H1 (cell line): ENCODE data around the gene TMPRSS11E. TPM values are rescaled to one million over a fixed set of nuclear protein-coding genes. Genes with fewer than 3 reads are reported as not detected.

Experiments
- CTCF ChIA-PET: fragments of 300-600 bp; sonication (Branson Sonifier 250); formaldehyde crosslinking; loops from one replicate; lab custom pipeline; 2021; ENCODE audit not compliant: partially characterized antibody; lab: Charles Lee
- POLR2A ChIA-PET: fragments of 300-600 bp; sonication (Branson Sonifier 250); formaldehyde crosslinking; loops from one replicate; lab custom pipeline; 2021; ENCODE audit warnings: inconsistent platforms; ENCODE audit not compliant: partially characterized antibody; lab: Charles Lee
- DNase-seq, 2 experiments: peaks; one replicate each; pipeline versions ENCODE4 v3.0.0 to v3.0.0-alpha.2; 2010 to 2022; ENCODE audit warnings: low spot score in 2 of 2, low read depth in 1 of 2, mixed read lengths in 1 of 2
- FAIRE-seq: peaks from 2 replicates; lab custom pipeline; 2011; peaks lifted over from hg19 to GRCh38; lab: Jason Lieb, UNC
- H2AFZ ChIP-seq: 2 replicates; pipeline ENCODE4 v1.8.1; 2012; ENCODE audit warnings: low read length, inconsistent platforms
- H2AK5ac ChIP-seq: 2 replicates; pipeline ENCODE4 v1.6.1; 2013; ENCODE audit warnings: low read depth, low read length
- H2BK120ac ChIP-seq: replicated peaks from 2 replicates; pipeline ENCODE3; 2013; ENCODE audit warnings: low read depth, low read length, inconsistent platforms
- H2BK12ac ChIP-seq: 2 replicates; pipeline ENCODE4 v1.6.1; 2013; ENCODE audit warnings: low read depth, low read length
- H2BK15ac ChIP-seq: 2 replicates; pipeline ENCODE4 v1.6.1; 2013; ENCODE audit warnings: low read length
- H2BK20ac ChIP-seq: 2 replicates; pipeline ENCODE4 v1.6.1; 2013; ENCODE audit warnings: low read length
- H2BK5ac ChIP-seq: 2 replicates; pipeline ENCODE4 v1.6.1; 2013; ENCODE audit warnings: low read depth, low read length
- H3K14ac ChIP-seq: 2 replicates; pipeline ENCODE4 v1.6.1; 2013; ENCODE audit warnings: inconsistent platforms; ENCODE audit not compliant: insufficient read length
- H3K18ac ChIP-seq: 2 replicates; pipeline ENCODE4 v1.6.1; 2013; ENCODE audit warnings: low read length; ENCODE audit errors: extremely low read depth
- H3K23ac ChIP-seq: 2 replicates; pipeline ENCODE4 v1.6.1; 2013; ENCODE audit warnings: inconsistent platforms; ENCODE audit not compliant: insufficient read length
- H3K23me2 ChIP-seq: 2 replicates; pipeline ENCODE4 v1.6.1; 2013; ENCODE audit warnings: low read depth, low read length
- H3K27ac ChIP-seq: 2 replicates; pipeline ENCODE4 v1.6.1; 2011; ENCODE audit warnings: low read depth, low read length, inconsistent platforms
- H3K27me3 ChIP-seq, 4 experiments: replicated peaks in 1 of 4; 1 replicate in 1 of 4; 2 replicates in 3 of 4; pipeline versions ENCODE4 v1.6.1 to v1.8.1; 2011 to 2013; ENCODE audit warnings: low read length in 3 of 4, mild to moderate bottlenecking in 3 of 4, inconsistent platforms in 2 of 4, mixed read lengths in 2 of 4, moderate library complexity in 1 of 4; ENCODE audit not compliant: control insufficient read depth in 3 of 4, insufficient read depth in 3 of 4; ENCODE audit errors: extremely low read depth in 1 of 4
- H3K36me3 ChIP-seq, 4 experiments: 2 replicates each; pipeline versions ENCODE4 v1.6.1 to v1.8.1; 2011 to 2013; ENCODE audit warnings: mild to moderate bottlenecking in 4 of 4, low read length in 3 of 4, moderate library complexity in 2 of 4, control low read depth in 1 of 4, inconsistent platforms in 1 of 4; ENCODE audit not compliant: insufficient read depth in 4 of 4, control insufficient read depth in 2 of 4
- H3K4ac ChIP-seq: replicated peaks from 2 replicates; pipeline ENCODE3; 2013; ENCODE audit warnings: low read length, low read depth, mixed read lengths, inconsistent platforms; ENCODE audit not compliant: insufficient read length
- H3K4me1 ChIP-seq, 4 experiments: replicated peaks in 1 of 4; 1 replicate in 1 of 4; 2 replicates in 3 of 4; pipeline versions ENCODE4 v1.6.1 to v1.8.1; 2011 to 2013; ENCODE audit warnings: low read length in 3 of 4, inconsistent platforms in 2 of 4, mixed read lengths in 1 of 4; ENCODE audit not compliant: insufficient read depth in 4 of 4, control insufficient read depth in 3 of 4
- H3K4me2 ChIP-seq, 2 experiments: 2 replicates each; pipeline versions ENCODE4 v1.6.1 to v1.8.1; 2011 to 2013; ENCODE audit warnings: low read depth in 2 of 2, low read length in 2 of 2, control low read depth in 1 of 2, inconsistent platforms in 1 of 2, mild to moderate bottlenecking in 1 of 2; ENCODE audit not compliant: insufficient read depth in 1 of 2
- H3K4me3 ChIP-seq, 4 experiments: fragments of 200-600, 300-600 bp in 1 of 4; sonication (generic), shearing (Covaris generic), sonication (Bioruptor Twin) in 1 of 4; 2 replicates each; pipeline versions ENCODE4 v1.5.1 to v1.8.1; 2011 to 2016; ENCODE audit warnings: low read length in 4 of 4, low read depth in 3 of 4, control low read depth in 2 of 4, inconsistent platforms in 2 of 4, mild to moderate bottlenecking in 2 of 4, mixed read lengths in 1 of 4, moderate library complexity in 1 of 4; ENCODE audit not compliant: insufficient read depth in 2 of 4; ENCODE audit errors: extremely low read depth in 1 of 4
- H3K56ac ChIP-seq: replicated peaks from 2 replicates; pipeline ENCODE3; 2013; ENCODE audit warnings: low read depth, mild to moderate bottlenecking, mixed read lengths, low read length, inconsistent platforms; ENCODE audit not compliant: insufficient read length
- H3K79me1 ChIP-seq: 2 replicates; pipeline ENCODE4 v1.6.1; 2013; ENCODE audit warnings: low read depth, low read length, control low read depth
- H3K79me2 ChIP-seq, 2 experiments: 2 replicates each; pipeline versions ENCODE4 v1.6.1 to v1.8.1; 2012 to 2013; ENCODE audit warnings: low read length in 2 of 2, mild to moderate bottlenecking in 2 of 2, inconsistent platforms in 1 of 2; ENCODE audit not compliant: insufficient read depth in 2 of 2, control insufficient read depth in 1 of 2
- H3K9ac ChIP-seq, 4 experiments: replicated peaks in 1 of 4; 1 replicate in 1 of 4; 2 replicates in 3 of 4; pipeline versions ENCODE4 v1.6.1 to v1.8.1; 2011 to 2013; ENCODE audit warnings: low read depth in 3 of 4, low read length in 3 of 4, control low read depth in 2 of 4, mild to moderate bottlenecking in 2 of 4, moderate library complexity in 2 of 4, inconsistent platforms in 1 of 4; ENCODE audit errors: extremely low read depth in 1 of 4
- H3K9me3 ChIP-seq, 2 experiments: 2 replicates each; pipeline versions ENCODE4 v1.6.1 to v1.8.1; 2012 to 2013; ENCODE audit warnings: mild to moderate bottlenecking in 2 of 2, moderate library complexity in 2 of 2, control low read depth in 1 of 2, inconsistent platforms in 1 of 2, low read depth in 1 of 2, low read length in 1 of 2, mixed read lengths in 1 of 2; ENCODE audit not compliant: insufficient read depth in 2 of 2
- H4K20me1 ChIP-seq, 2 experiments: replicated peaks in 1 of 2; 2 replicates each; pipeline versions ENCODE3 to v1.8.1; 2011 to 2013; ENCODE audit warnings: inconsistent platforms in 2 of 2, low read length in 2 of 2, mild to moderate bottlenecking in 1 of 2; ENCODE audit not compliant: insufficient read depth in 2 of 2, control insufficient read depth in 1 of 2
- H4K5ac ChIP-seq: 2 replicates; pipeline ENCODE4 v1.6.1; 2013; ENCODE audit warnings: low read length, low read depth, mixed read lengths, inconsistent platforms; ENCODE audit not compliant: insufficient read length
- H4K8ac ChIP-seq: 2 replicates; pipeline ENCODE4 v1.8.0; 2013; ENCODE audit warnings: mild to moderate bottlenecking, moderate library complexity, low read length, inconsistent platforms; ENCODE audit not compliant: insufficient read depth; ENCODE audit errors: extremely low read depth
- H4K91ac ChIP-seq: replicated peaks from 2 replicates; pipeline ENCODE3; 2013; ENCODE audit warnings: low read length, mixed read lengths, inconsistent platforms; ENCODE audit not compliant: insufficient read length
- ATF3 ChIP-seq: IDR thresholded peaks from 2 replicates; pipeline ENCODE4 v1.6.1; 2011; ENCODE audit warnings: low read depth, mild to moderate bottlenecking, low read length; ENCODE audit not compliant: insufficient read depth
- CBX8 ChIP-seq: fragments of 300-800, 300-1000 bp; sonication (generic); IDR thresholded peaks from 2 replicates; pipeline ENCODE4 v1.7.1; 2016; ENCODE audit warnings: low read depth, low read length, borderline replicate concordance
- CHD2 ChIP-seq: IDR thresholded peaks from 2 replicates; pipeline ENCODE4 v1.6.1; 2012; ENCODE audit warnings: low read length, improper control_type of control experiment
- E2F6 ChIP-seq: IDR thresholded peaks from 2 replicates; pipeline ENCODE4 v1.6.1; 2012; ENCODE audit warnings: inconsistent platforms
- EGR1 ChIP-seq: IDR thresholded peaks from 2 replicates; pipeline ENCODE4 v1.6.1; 2011; ENCODE audit warnings: low read depth, low read length, borderline replicate concordance
- JUN ChIP-seq: IDR thresholded peaks from 2 replicates; pipeline ENCODE4 v1.6.1; 2011; ENCODE audit warnings: low read depth, mild to moderate bottlenecking, improper control_type of control experiment, low read length
- POLR2A ChIP-seq, 2 experiments: IDR thresholded peaks; 1 replicate in 1 of 2; 2 replicates in 1 of 2; pipeline ENCODE4 v1.6.1; 2011; ENCODE audit warnings: low read depth in 2 of 2, low read length in 2 of 2, mild to moderate bottlenecking in 2 of 2; ENCODE audit errors: control extremely low read depth in 1 of 2
- SIN3A ChIP-seq, 2 experiments: IDR thresholded peaks in 1 of 2; conservative IDR thresholded peaks in 1 of 2; 2 replicates each; pipeline ENCODE4 v1.6.1; 2011 to 2012; ENCODE audit warnings: low read length in 2 of 2, improper control_type of control experiment in 1 of 2, low read depth in 1 of 2, mild to moderate bottlenecking in 1 of 2
- SIRT6 ChIP-seq: IDR thresholded peaks from one replicate; pipeline ENCODE4 v1.7.1; 2012; ENCODE audit warnings: low read length, inconsistent platforms
- SP4 ChIP-seq: IDR thresholded peaks from 2 replicates; pipeline ENCODE4 v1.6.1; 2012; ENCODE audit warnings: low read length, inconsistent platforms
- SRF ChIP-seq: IDR thresholded peaks from 2 replicates; pipeline ENCODE4 v1.6.1; 2011; ENCODE audit warnings: mild to moderate bottlenecking, low read depth, low read length, moderate library complexity
- TBP ChIP-seq: IDR thresholded peaks from 2 replicates; pipeline ENCODE4 v1.6.1; 2011; ENCODE audit warnings: low read depth, low read length, improper control_type of control experiment
- polyA plus RNA-seq, 7 experiments: library from polyadenylated mRNA; depleted of rRNA in 3 of 7; stranded (reverse) in 5 of 7; unstranded in 2 of 7; fragments of >200 nt in 5 of 7; fragments of 200-250 nt in 2 of 7; gene quantifications; 1 replicate in 5 of 7; 2 replicates in 1 of 7; 4 replicates in 1 of 7; pipeline versions ENCODE4 v1.2.1 to v1.2.3, GENCODE V29; 2011 to 2013; ENCODE audit warnings: missing spikeins in 2 of 7, mixed read lengths in 2 of 7
- total RNA-seq: library from RNA; stranded (reverse); fragmentation: NEBNext Ultra II Directional; extraction: Animal tissue kit (Norgen Biotek cat#: 25700); gene quantifications from 2 replicates; pipeline ENCODE4 v1.2.1, GENCODE V29; 2021

Gene TMPRSS11E
- total and polyA plus RNA-seq, 2 of the 8 experiments (the other 6 are each of a cell fraction or from before 2014, with no cell fraction given), result 0.38 to 0.71 TPM

GRCh38 chr4:68469482-68469881 lies 22.2 kb downstream of the TMPRSS11E start:
- no peak overlapping the region for H2BK12ac ChIP-seq
- H3K23me2 ChIP-seq, result no peaks in the 10 kb centered on the region
- H4K5ac ChIP-seq, result no peak overlapping the region
- H4K91ac ChIP-seq, result no peak overlapping the region
- H4K20me1 ChIP-seq, result no peaks in the 10 kb centered on the region
- H2BK120ac ChIP-seq, result no peak overlapping the region
- no peak for TF ChIP-seq EGR1
- no peak for TF ChIP-seq JUN
- TF ChIP-seq SP4, result no peak
- TF ChIP-seq SRF, result no peak
- TF ChIP-seq SIRT6, result no peak
- TF ChIP-seq CBX8, result no peak
- TF ChIP-seq E2F6, result no peak
- no peak for TF ChIP-seq CHD2
- TF ChIP-seq ATF3, result no peak
- TF ChIP-seq SIN3A (conservative IDR thresholded peaks at IDR 0.05 in 1 of 2, IDR thresholded peaks at IDR 0.05 in 1 of 2; ENCODE audit: low read depth in 1 of 2, low read length in 2 of 2), result no peak
- TF ChIP-seq TBP, result no peak
- TF ChIP-seq POLR2A (IDR thresholded peaks at IDR 0.05; ENCODE audit: control extremely low read depth in 1 of 2, low read depth in 2 of 2, low read length in 2 of 2), result no peak
- no peaks in the 10 kb centered on the region; a peak in 1 of 4 replicates for H3K9me3 ChIP-seq
- H4K8ac ChIP-seq, result no peak overlapping the region
- no peak overlapping the region for H2BK5ac ChIP-seq
- H2AK5ac ChIP-seq, result no peak overlapping the region
- ChIA-PET POLR2A (no interaction called here), CTCF (no interaction called here)
- H3K9ac ChIP-seq, result no peak overlapping the region
- H3K27me3 ChIP-seq, result no peaks in the 10 kb centered on the region
- no peak overlapping the region for H3K18ac ChIP-seq
- H3K36me3 ChIP-seq, result no peaks in the 10 kb centered on the region
- no peak overlapping the region for H3K56ac ChIP-seq
- H2AFZ ChIP-seq, result no peak overlapping the region
- no peak overlapping the region for H3K4me2 ChIP-seq
- H3K79me1 ChIP-seq, result no peaks in the 10 kb centered on the region
- H3K4me1 ChIP-seq, result no peaks in the 10 kb centered on the region; a peak in 1 of 7 replicates
- H3K4me3 ChIP-seq, result no peak overlapping the region
- H3K14ac ChIP-seq, result no peak overlapping the region
- no peak for DNase-seq
- H2BK20ac ChIP-seq, result no peak overlapping the region
- FAIRE-seq, result no peak
- H3K23ac ChIP-seq, result no peak overlapping the region
- H3K4ac ChIP-seq, result no peak overlapping the region
- no peak overlapping the region for H2BK15ac ChIP-seq
- H3K79me2 ChIP-seq, result no peaks in the 10 kb centered on the region
- H3K27ac ChIP-seq, result no peak overlapping the region
